Measurements from ENCODE around the gene SYT2.

The SYT2 gene

GRCh38 chr1:202654079-202654478, 56.2 kb downstream of the SYT2 start:
- peak; percentile 45 for TF ChIP-seq USF1 (IDR thresholded peaks at IDR 0.05)
- TF ChIP-seq EGR1 (IDR thresholded peaks at IDR 0.05) = no peak

- TF ChIP-seq REST (IDR thresholded peaks at IDR 0.05; ENCODE audit: low read depth) (no peak), RAD21 (IDR thresholded peaks at IDR 0.05; ENCODE audit: low read depth) (no peak), EGR1 (IDR thresholded peaks at IDR 0.05) (no peak), CEBPB (IDR thresholded peaks at IDR 0.05) (no peak), FOXM1 (IDR thresholded peaks at IDR 0.05; ENCODE audit: borderline replicate concordance, low read depth) (no peak), USF1 (IDR thresholded peaks at IDR 0.05) (no peak), TCF12 (IDR thresholded peaks at IDR 0.05; ENCODE audit: low read depth) (no peak)
These were observed 60.5 kb downstream of the SYT2 start for GRCh38 chr1:202649553-202650392.

GRCh38 chr1:202648605-202649226, 61.5 kb downstream of the SYT2 start:
- TF ChIP-seq TEAD4 (IDR thresholded peaks at IDR 0.05) (no peak), TCF12 (IDR thresholded peaks at IDR 0.05; ENCODE audit: low read depth) (no peak), REST (IDR thresholded peaks at IDR 0.05; ENCODE audit: low read depth) (no peak), YY1 (IDR thresholded peaks at IDR 0.05; ENCODE audit: low read depth) (no peak)

GRCh38 chr1:202645097-202645476, 65.2 kb downstream of the SYT2 start:
- TF ChIP-seq YY1 (IDR thresholded peaks at IDR 0.05; ENCODE audit: low read depth) (no peak), CREB1 (IDR thresholded peaks at IDR 0.05; ENCODE audit: low read depth) (no peak), CEBPB (IDR thresholded peaks at IDR 0.05) (no peak), USF1 (IDR thresholded peaks at IDR 0.05) (no peak), ZBTB7A (IDR thresholded peaks at IDR 0.05; ENCODE audit: low read depth) (no peak), NFIC (IDR thresholded peaks at IDR 0.05) (no peak), EP300 (IDR thresholded peaks at IDR 0.05; ENCODE audit: borderline replicate concordance) (no peak), TEAD4 (IDR thresholded peaks at IDR 0.05) (no peak), TAF1 (IDR thresholded peaks at IDR 0.05; ENCODE audit: low read depth) (no peak), FOXM1 (IDR thresholded peaks at IDR 0.05; ENCODE audit: borderline replicate concordance, low read depth) (no peak), TCF12 (IDR thresholded peaks at IDR 0.05; ENCODE audit: low read depth) (no peak), EGR1 (IDR thresholded peaks at IDR 0.05) (no peak), RAD21 (IDR thresholded peaks at IDR 0.05; ENCODE audit: low read depth) (no peak), REST (IDR thresholded peaks at IDR 0.05; ENCODE audit: low read depth) (no peak), MAX (IDR thresholded peaks at IDR 0.05) (no peak)
